Measurements from ENCODE around the gene GGT5. TPM values are rescaled to one million over a fixed set of nuclear protein-coding genes. Genes with fewer than 3 reads are reported as not detected.

The GGT5 gene
- total RNA-seq, 1 donor from 2014 or later, result 10.7 TPM

DNA sequence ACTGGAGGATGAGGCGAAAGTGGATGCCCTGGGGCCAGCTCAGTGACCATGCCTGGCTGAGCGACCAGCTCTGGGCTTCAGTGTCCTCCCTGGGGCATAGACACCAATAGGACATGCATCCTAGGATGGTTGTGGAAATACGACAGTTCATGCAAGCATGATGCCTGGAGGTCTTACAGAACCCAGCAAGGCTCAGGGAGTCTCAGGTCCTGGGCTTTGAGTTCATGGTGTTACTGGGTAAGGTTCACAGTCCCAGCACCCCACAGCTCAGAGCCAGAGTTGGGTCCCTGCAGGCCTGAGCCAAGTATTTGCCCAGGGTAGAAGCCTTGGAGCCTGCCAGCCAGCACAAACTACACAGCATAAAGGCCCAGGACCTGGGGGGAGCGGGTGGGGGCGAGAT, 67.8 kb downstream of the GGT5 start:
- H3K27me3 Mint-ChIP-seq (ENCODE audit: unreplicated experiment), result peaks cover 13% of the 10 kb centered on the region
- no peak for DNase-seq
- peaks cover 7% of the 10 kb centered on the region for H3K9me3 Mint-ChIP-seq (ENCODE audit: unreplicated experiment)
- H3K36me3 Mint-ChIP-seq (ENCODE audit: unreplicated experiment), result no peaks in the 10 kb centered on the region
- H3K4me3 Mint-ChIP-seq (ENCODE audit: unreplicated experiment), result no peak overlapping the region
- TF ChIP-seq, protein P1, sequence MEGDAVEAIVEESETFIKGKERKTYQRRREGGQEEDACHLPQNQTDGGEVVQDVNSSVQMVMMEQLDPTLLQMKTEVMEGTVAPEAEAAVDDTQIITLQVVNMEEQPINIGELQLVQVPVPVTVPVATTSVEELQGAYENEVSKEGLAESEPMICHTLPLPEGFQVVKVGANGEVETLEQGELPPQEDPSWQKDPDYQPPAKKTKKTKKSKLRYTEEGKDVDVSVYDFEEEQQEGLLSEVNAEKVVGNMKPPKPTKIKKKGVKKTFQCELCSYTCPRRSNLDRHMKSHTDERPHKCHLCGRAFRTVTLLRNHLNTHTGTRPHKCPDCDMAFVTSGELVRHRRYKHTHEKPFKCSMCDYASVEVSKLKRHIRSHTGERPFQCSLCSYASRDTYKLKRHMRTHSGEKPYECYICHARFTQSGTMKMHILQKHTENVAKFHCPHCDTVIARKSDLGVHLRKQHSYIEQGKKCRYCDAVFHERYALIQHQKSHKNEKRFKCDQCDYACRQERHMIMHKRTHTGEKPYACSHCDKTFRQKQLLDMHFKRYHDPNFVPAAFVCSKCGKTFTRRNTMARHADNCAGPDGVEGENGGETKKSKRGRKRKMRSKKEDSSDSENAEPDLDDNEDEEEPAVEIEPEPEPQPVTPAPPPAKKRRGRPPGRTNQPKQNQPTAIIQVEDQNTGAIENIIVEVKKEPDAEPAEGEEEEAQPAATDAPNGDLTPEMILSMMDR (IDR thresholded peaks at IDR 0.05; ENCODE audit: partially characterized antibody, unreplicated experiment), result no peak
- H3K4me1 Mint-ChIP-seq (ENCODE audit: low read depth, unreplicated experiment), result peaks cover 15% of the 10 kb centered on the region
- H3K27ac Mint-ChIP-seq (ENCODE audit: unreplicated experiment), result no peak overlapping the region

DNA sequence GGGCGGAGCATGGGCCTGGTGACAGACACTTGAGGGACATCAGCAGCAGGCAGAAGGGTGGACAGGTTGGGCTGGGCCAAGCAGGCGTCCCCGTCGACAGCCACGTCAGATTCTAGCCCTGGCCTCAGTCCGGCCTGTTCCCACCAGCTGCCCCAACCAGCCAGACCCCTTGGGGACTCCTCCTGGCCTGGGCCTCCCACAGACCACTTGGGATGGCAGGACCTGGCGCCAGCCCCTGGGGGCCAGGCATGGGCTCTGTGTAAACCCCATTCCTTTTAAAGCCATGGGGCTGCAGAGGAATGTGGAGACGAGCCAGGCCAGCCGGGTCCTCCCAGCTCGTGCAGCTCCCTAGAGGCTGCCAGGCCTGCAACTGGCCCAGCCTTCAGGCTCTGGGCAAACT, 68.3 kb downstream of the GGT5 start:
- peaks cover 15% of the 10 kb centered on the region for H3K4me1 Mint-ChIP-seq (ENCODE audit: low read depth, unreplicated experiment)
- H3K27me3 Mint-ChIP-seq (ENCODE audit: unreplicated experiment), result peaks cover 8% of the 10 kb centered on the region
- no peak overlapping the region for H3K27ac Mint-ChIP-seq (ENCODE audit: unreplicated experiment)
- TF ChIP-seq, protein P1 (IDR thresholded peaks at IDR 0.05; ENCODE audit: partially characterized antibody, unreplicated experiment), result no peak
- DNase-seq, result no peak
- no peak overlapping the region for H3K4me3 Mint-ChIP-seq (ENCODE audit: unreplicated experiment)
- peaks cover 6% of the 10 kb centered on the region for H3K9me3 Mint-ChIP-seq (ENCODE audit: unreplicated experiment)
- H3K36me3 Mint-ChIP-seq (ENCODE audit: unreplicated experiment), result no peaks in the 10 kb centered on the region

DNA sequence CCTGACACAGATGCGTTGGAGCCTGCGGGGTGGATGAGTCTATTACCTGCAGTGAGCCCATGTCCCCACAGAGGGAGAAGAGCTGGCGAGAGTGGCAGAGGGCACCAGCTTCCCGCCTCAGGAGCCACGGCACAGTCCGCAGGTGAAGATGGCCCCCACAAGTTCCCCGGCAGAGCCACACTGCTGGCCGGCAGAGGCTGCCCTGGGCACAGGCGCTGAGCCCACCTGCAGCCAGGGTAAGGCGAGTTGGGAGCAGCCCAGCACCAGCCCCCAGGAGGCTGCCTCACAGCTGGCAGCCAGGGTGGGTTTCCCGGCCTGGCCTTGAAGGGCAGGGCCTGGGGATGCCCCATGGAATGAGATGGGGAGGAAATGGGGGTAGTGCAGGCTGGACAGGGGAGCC, 68.8 kb downstream of the GGT5 start:
- DNase-seq, result no peak

DNA sequence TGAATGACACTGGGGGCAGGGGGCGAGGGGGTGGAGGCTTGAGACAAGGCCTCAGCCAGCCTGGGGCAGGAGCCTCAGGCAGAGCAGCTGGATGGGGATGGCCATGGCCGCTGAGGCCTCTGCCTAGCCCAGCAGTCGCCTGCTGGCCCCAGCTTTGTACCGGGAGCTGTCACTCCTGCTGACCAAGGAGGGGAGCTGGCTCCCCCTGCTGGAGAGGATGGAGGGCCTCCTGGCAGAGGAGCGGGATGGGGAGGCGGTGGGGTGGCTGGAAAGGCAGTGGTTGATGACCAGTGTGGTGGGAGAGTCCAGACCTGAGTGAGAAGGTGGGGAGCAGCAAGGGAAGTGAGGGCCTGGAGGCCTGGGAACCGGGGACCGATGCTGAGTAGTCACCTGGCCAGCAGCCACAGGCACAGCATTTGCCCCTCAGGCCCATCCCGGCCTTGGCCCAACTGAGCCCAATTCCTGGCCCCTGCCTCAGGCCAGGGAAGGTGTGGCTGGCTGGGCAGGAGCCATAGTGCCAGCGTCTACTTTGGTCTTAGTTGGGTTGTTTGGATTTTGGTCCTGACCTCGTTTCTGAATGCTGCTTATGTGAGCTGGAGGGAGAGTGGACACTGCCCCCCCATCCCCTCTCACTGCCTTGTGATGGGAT, 69.6 kb downstream of the GGT5 start:
- H3K27me3 Mint-ChIP-seq (ENCODE audit: unreplicated experiment), result peaks cover 5% of the 10 kb centered on the region
- no peak overlapping the region for H3K27ac Mint-ChIP-seq (ENCODE audit: unreplicated experiment)
- H3K4me1 Mint-ChIP-seq (ENCODE audit: low read depth, unreplicated experiment), result peaks cover 10% of the 10 kb centered on the region
- TF ChIP-seq, protein P1 (IDR thresholded peaks at IDR 0.05; ENCODE audit: partially characterized antibody, unreplicated experiment), result peak; percentile 82
- peak; percentile 90 for DNase-seq
- H3K9me3 Mint-ChIP-seq (ENCODE audit: unreplicated experiment), result peaks cover 2% of the 10 kb centered on the region
- no peak overlapping the region for H3K4me3 Mint-ChIP-seq (ENCODE audit: unreplicated experiment)
- no peaks in the 10 kb centered on the region for H3K36me3 Mint-ChIP-seq (ENCODE audit: unreplicated experiment)

More for the DNA sequence above, 68.8 kb downstream of the GGT5 start:
- peaks cover 5% of the 10 kb centered on the region for H3K27me3 Mint-ChIP-seq (ENCODE audit: unreplicated experiment)
- peaks cover 13% of the 10 kb centered on the region for H3K4me1 Mint-ChIP-seq (ENCODE audit: low read depth, unreplicated experiment)
- TF ChIP-seq, protein P1 (IDR thresholded peaks at IDR 0.05; ENCODE audit: partially characterized antibody, unreplicated experiment), result no peak
- H3K4me3 Mint-ChIP-seq (ENCODE audit: unreplicated experiment), result no peak overlapping the region
- peaks cover 2% of the 10 kb centered on the region for H3K9me3 Mint-ChIP-seq (ENCODE audit: unreplicated experiment)
- no peak overlapping the region for H3K27ac Mint-ChIP-seq (ENCODE audit: unreplicated experiment)
- H3K36me3 Mint-ChIP-seq (ENCODE audit: unreplicated experiment), result no peaks in the 10 kb centered on the region

DNA sequence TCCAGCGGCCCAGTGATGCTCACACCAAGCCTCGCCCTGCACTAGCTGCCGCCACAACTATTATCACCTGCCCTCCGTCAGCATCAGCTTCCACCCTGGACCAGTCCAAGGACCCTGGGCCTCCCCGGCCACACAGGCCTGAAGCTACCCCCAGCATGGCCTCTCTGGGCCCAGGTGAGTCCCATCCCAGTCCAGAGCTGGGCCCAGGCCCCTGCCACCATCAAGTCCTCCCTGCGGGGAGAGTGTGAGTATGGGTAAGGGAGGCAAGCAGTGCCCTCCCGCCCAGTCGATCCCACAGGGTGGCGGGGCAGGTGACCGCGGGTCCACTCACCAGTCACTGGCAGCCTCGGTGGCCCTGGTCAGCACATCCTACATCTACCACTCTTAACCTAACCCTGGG, 73.1 kb downstream of the GGT5 start:
- peaks cover 2% of the 10 kb centered on the region for H3K9me3 Mint-ChIP-seq (ENCODE audit: unreplicated experiment)
- TF ChIP-seq, protein P1 (IDR thresholded peaks at IDR 0.05; ENCODE audit: partially characterized antibody, unreplicated experiment), result no peak
- H3K4me3 Mint-ChIP-seq (ENCODE audit: unreplicated experiment), result no peak overlapping the region
- no peaks in the 10 kb centered on the region for H3K36me3 Mint-ChIP-seq (ENCODE audit: unreplicated experiment)
- no peak overlapping the region for H3K27ac Mint-ChIP-seq (ENCODE audit: unreplicated experiment)
- H3K27me3 Mint-ChIP-seq (ENCODE audit: unreplicated experiment), result no peaks in the 10 kb centered on the region
- no peak for DNase-seq
- H3K4me1 Mint-ChIP-seq (ENCODE audit: low read depth, unreplicated experiment), result peaks cover 5% of the 10 kb centered on the region

All from glutamatergic neuron (in vitro differentiated cells).